Adrenal gland (tissue), 12 donors: Measurements from ENCODE around the gene MKLN1. TPM values are rescaled to one million over a fixed set of nuclear protein-coding genes. Genes with fewer than 3 reads are reported as not detected.

Experiments used
- DNase-seq, 7 donors: peaks; one replicate each; pipeline ENCODE4 v3.0.0-alpha.2; 2019 to 2020
- H3K27ac ChIP-seq, 5 donors: fragments of 200-600 bp; sonication (generic) in 4 of 5; 1 replicate in 3 of 5; 2 replicates in 2 of 5; pipeline versions ENCODE4 v1.5.1 to v1.8.0; 2016 to 2020; ENCODE audit warnings: mild to moderate bottlenecking in 1 of 5
- H3K27me3 ChIP-seq: fragments of 200-600 bp; 2 replicates; pipeline ENCODE4 v1.8.0; 2021
- H3K36me3 ChIP-seq, 2 donors: fragments of 200-600 bp; replicated peaks in 1 of 2; 1 replicate in 1 of 2; 2 replicates in 1 of 2; pipeline versions ENCODE4 v1.5.1 to v1.8.0; 2018 to 2022
- H3K4me1 ChIP-seq, 2 donors: fragments of 200-600 bp; replicated peaks in 1 of 2; 1 replicate in 1 of 2; 2 replicates in 1 of 2; pipeline versions ENCODE4 v1.5.1 to v1.8.0; 2018 to 2021
- H3K4me3 ChIP-seq, 4 donors: fragments of 200-600 bp; sonication (generic) in 3 of 4; one replicate each; pipeline ENCODE4 v1.5.1; 2016 to 2018
- H3K9me3 ChIP-seq, 3 donors: fragments of 200-600 bp; sonication (generic) in 1 of 3; replicated peaks in 1 of 3; 1 replicate in 2 of 3; 2 replicates in 1 of 3; pipeline versions ENCODE4 v1.5.1 to v1.8.0; 2016 to 2021
- CTCF ChIP-seq, 6 experiments: fragments of 450-650 bp in 4 of 6; fragments of 200-600 bp in 2 of 6; sonication (generic) in 1 of 6; IDR thresholded peaks; 1 replicate in 5 of 6; 2 replicates in 1 of 6; pipeline versions ENCODE4 v1.5.1 to v1.8.0; 2016 to 2021; ENCODE audit warnings: antibody characterized with exemption in 6 of 6, mild to moderate bottlenecking in 2 of 6, moderate library complexity in 1 of 6
- POLR2A ChIP-seq, 2 donors: fragments of 450-650 bp; IDR thresholded peaks; one replicate each; pipeline ENCODE4 v1.6.1; 2017; ENCODE audit warnings: antibody characterized with exemption in 2 of 2, mild to moderate bottlenecking in 2 of 2, moderate library complexity in 1 of 2
- WGBS, 4 donors: extraction: QIAGEN DNeasy Blood & Tissue Kit in 2 of 4; methylation state at CpG; one replicate each; pipeline versions ENCODE4 v1.1.5 to v1.1.7; 2013 to 2017; 5-methylcytosine and 5-hydroxymethylcytosine counted together
- intact Hi-C, 2 donors: fragments of 100-400 bp; cut with DNase I; formaldehyde crosslinking; loops; one replicate each; pipeline versions ENCODE4 v1.14.1 to v1.15.0; 2022 to 2023
- polyA plus RNA-seq, 3 donors: library from polyadenylated mRNA; stranded (reverse); fragments of 200-250 nt in 2 of 3; fragments of 350-450 nt in 1 of 3; fragmentation: Illumina TruSeq in 1 of 3; extraction: RNeasy Lipid Tissue Mini Kit (QIAGEN cat#74804) in 1 of 3; gene quantifications; one replicate each; pipeline ENCODE4 v1.2.3, GENCODE V29; 2013 to 2014
- total RNA-seq, 9 donors: library from RNA; depleted of rRNA in 4 of 9; stranded (reverse); fragments of >200 nt in 4 of 9; fragments of 120-200 nt in 1 of 9; fragmentation: NEBNext Ultra II Directional in 1 of 9; extraction: Animal tissue kit (Norgen Biotek cat#: 25700) in 1 of 9; gene quantifications; one replicate each; pipeline versions ENCODE4 v1.1.0 to v1.2.4, GENCODE V29; 2013 to 2023
- donor health status: healthy with polysubstance abuse.
- donor health status: Bipolar disorder and iron deficiency.
- donor health status: DM: yes; HTN: yes; CAD: no.
- donor health status: DM: no; HTN: no; CAD: no.
- donor health status: DM: no; HTN: no; CAD: no.
- donor health status: DM: yes; HTN: yes; CAD: no.

Gene MKLN1
- total and polyA plus RNA-seq, 12 donors = 20.7 to 81.2 (median 55.2) TPM

GRCh38 chr7:131471250-131472004 lies 143.8 kb downstream of the MKLN1 start:
- peaks cover 0 to 47% of the 10 kb centered on the region in 2 donors for H3K36me3 ChIP-seq
- WGBS, 4 donors = 84 to 87% (median 85%) methylated on average over 4 of the region's 4 CpGs

GRCh38 chr7:131476740-131477139 lies 149.1 kb downstream of the MKLN1 start:
- 89 to 98% (median 91%) methylated on average over 2 of the region's 2 CpGs for WGBS, 4 donors
- peaks cover 0 to 10% of the 10 kb centered on the region in 2 donors for H3K36me3 ChIP-seq
- H3K4me3 ChIP-seq = no peak overlapping the region
- no peak overlapping the region for H3K27ac ChIP-seq
- intact Hi-C loops = no loop called here
- DNase-seq = no peak
- TF ChIP-seq CTCF (IDR thresholded peaks at IDR 0.05) (no peak), POLR2A (IDR thresholded peaks at IDR 0.05) (no peak)
- H3K4me1 ChIP-seq = peaks cover 0 to 11% of the 10 kb centered on the region in 2 donors
- no peaks in the 10 kb centered on the region for H3K27me3 ChIP-seq
- H3K9me3 ChIP-seq = no peaks in the 10 kb centered on the region

More at GRCh38 chr7:131471250-131472004, 143.8 kb downstream of the MKLN1 start:
- no peaks in the 10 kb centered on the region for H3K4me1 ChIP-seq
- no peak overlapping the region for H3K27ac ChIP-seq
- H3K4me3 ChIP-seq = no peak overlapping the region
- DNase-seq = no peak
- intact Hi-C loops = no loop called here
- TF ChIP-seq CTCF (IDR thresholded peaks at IDR 0.05) (no peak), POLR2A (IDR thresholded peaks at IDR 0.05) (no peak)
- H3K9me3 ChIP-seq = no peaks in the 10 kb centered on the region
- H3K27me3 ChIP-seq = no peaks in the 10 kb centered on the region

GRCh38 chr7:131480384-131481315 lies 153.0 kb downstream of the MKLN1 start:
- no peak for TF ChIP-seq POLR2A (IDR thresholded peaks at IDR 0.05)
- TF ChIP-seq CTCF (IDR thresholded peaks at IDR 0.05) = no peak
- H3K27me3 ChIP-seq = no peaks in the 10 kb centered on the region
- no peak for DNase-seq
- H3K36me3 ChIP-seq = no peaks in the 10 kb centered on the region
- intact Hi-C loops = no loop called here
- H3K4me3 ChIP-seq = no peak overlapping the region
- H3K4me1 ChIP-seq = peaks cover 0 to 11% of the 10 kb centered on the region in 2 donors
- H3K27ac ChIP-seq = no peak overlapping the region
- H3K9me3 ChIP-seq = no peaks in the 10 kb centered on the region
- WGBS, 4 donors = 66 to 78% (median 72%) methylated on average over 4 of the region's 4 CpGs

- TF ChIP-seq CTCF (IDR thresholded peaks at IDR 0.05) (no peak), POLR2A (IDR thresholded peaks at IDR 0.05) (no peak)
- intact Hi-C loops = no loop called here
- Histone ChIP-seq H3K27me3 (no peaks in the 10 kb centered on the region), H3K4me3 (no peak overlapping the region), H3K9me3 (no peaks in the 10 kb centered on the region), H3K27ac (no peak overlapping the region), H3K4me1 (peaks cover 0 to 18% of the 10 kb centered on the region in 2 donors), H3K36me3 (no peaks in the 10 kb centered on the region)
- WGBS, 4 donors = 91 to 97% (median 96%) methylated on average over 2 of the region's 2 CpGs
- no peak for DNase-seq
These were observed 155.1 kb downstream of the MKLN1 start for GRCh38 chr7:131482800-131483199.
